ENCODE data around the gene NFATC2IP.

NFATC2IP gene

DNA sequence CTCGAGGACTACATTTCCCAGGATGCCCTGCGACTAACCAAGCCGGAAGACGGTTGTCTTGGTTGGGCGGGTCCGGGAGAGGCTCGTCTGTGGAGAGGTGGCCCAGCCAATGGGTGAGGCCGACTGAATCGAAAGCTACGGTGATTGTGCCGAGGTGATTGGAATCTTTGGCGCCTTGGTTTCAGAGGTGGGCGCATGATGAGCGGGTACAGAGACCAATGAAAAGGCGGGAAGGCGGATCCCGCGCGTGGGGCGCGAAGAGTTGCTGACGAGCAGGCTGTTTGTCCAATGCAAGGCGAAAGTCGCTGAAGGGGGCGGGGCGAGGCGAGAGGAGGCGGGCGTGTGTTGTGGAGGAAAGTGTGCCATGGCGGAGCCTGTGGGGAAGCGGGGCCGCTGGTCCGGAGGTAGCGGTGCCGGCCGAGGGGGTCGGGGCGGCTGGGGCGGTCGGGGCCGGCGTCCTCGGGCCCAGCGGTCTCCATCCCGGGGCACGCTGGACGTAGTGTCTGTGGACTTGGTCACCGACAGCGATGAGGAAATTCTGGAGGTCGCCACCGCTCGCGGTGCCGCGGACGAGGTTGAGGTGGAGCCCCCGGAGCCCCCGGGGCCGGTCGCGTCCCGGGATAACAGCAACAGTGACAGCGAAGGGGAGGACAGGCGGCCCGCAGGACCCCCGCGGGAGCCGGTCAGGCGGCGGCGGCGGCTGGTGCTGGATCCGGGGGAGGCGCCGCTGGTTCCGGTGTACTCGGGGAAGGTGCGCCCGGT is at the start of gene NFATC2IP:
Gene NFATC2IP (plus strand): TSS at position 290 of the 762 bp plus-strand sequence. CDS start 75 bp downstream, at position 365.
- Histone ChIP-seq H3K36me3 (replicated peaks) (peaks cover 43% of the 10 kb centered on the region), H3K9me3 (no peaks in the 10 kb centered on the region), H3K4me1 (peaks cover 10% of the 10 kb centered on the region), H3K4me3 (peak within 1 kb of the TSS; percentile 85), H3K27me3 (ENCODE audit: low read depth) (no peaks in the 10 kb centered on the region)
- in situ Hi-C loops (cut with MboI; ENCODE audit: low sequenced_read_pairs): no loop called here
- peak; percentile 99 for DNase-seq (ENCODE audit: low spot score in 2 of 2)

- Histone ChIP-seq H3K4me1 (no peaks in the 10 kb centered on the region), H3K4me3 (no peak overlapping the region), H3K36me3 (replicated peaks) (no peaks in the 10 kb centered on the region), H3K27me3 (ENCODE audit: low read depth) (no peaks in the 10 kb centered on the region), H3K9me3 (no peaks in the 10 kb centered on the region)
- in situ Hi-C loops (cut with MboI; ENCODE audit: low sequenced_read_pairs): no loop called here
- no peak for DNase-seq (ENCODE audit: low spot score in 2 of 2)
Measured at GRCh38 chr16:28901862-28902261, 48.9 kb upstream of the NFATC2IP start.

- Histone ChIP-seq H3K9me3 (no peaks in the 10 kb centered on the region), H3K4me1 (no peaks in the 10 kb centered on the region), H3K36me3 (replicated peaks) (no peaks in the 10 kb centered on the region), H3K4me3 (no peak overlapping the region), H3K27me3 (ENCODE audit: low read depth) (no peaks in the 10 kb centered on the region)
- DNase-seq (ENCODE audit: low spot score in 2 of 2): no peak
- in situ Hi-C loops (cut with MboI; ENCODE audit: low sequenced_read_pairs): no loop called here
Measured at GRCh38 chr16:28902909-28903308, 47.8 kb upstream of the NFATC2IP start.

GRCh38 chr16:28903344-28904042 is 47.2 kb upstream of the NFATC2IP start:
- in situ Hi-C loops (cut with MboI; ENCODE audit: low sequenced_read_pairs): no loop called here
- no peak for DNase-seq (ENCODE audit: low spot score in 2 of 2)
- Histone ChIP-seq H3K36me3 (replicated peaks) (no peaks in the 10 kb centered on the region), H3K9me3 (no peaks in the 10 kb centered on the region), H3K27me3 (ENCODE audit: low read depth) (no peaks in the 10 kb centered on the region), H3K4me1 (no peaks in the 10 kb centered on the region), H3K4me3 (no peak overlapping the region)

GRCh38 chr16:28904363-28904762 is 46.4 kb upstream of the NFATC2IP start:
- Histone ChIP-seq H3K4me3 (no peak overlapping the region), H3K36me3 (replicated peaks) (no peaks in the 10 kb centered on the region), H3K4me1 (no peaks in the 10 kb centered on the region), H3K27me3 (ENCODE audit: low read depth) (no peaks in the 10 kb centered on the region), H3K9me3 (no peaks in the 10 kb centered on the region)
- DNase-seq (ENCODE audit: low spot score in 2 of 2): no peak
- in situ Hi-C loops (cut with MboI; ENCODE audit: low sequenced_read_pairs): no loop called here

DNA sequence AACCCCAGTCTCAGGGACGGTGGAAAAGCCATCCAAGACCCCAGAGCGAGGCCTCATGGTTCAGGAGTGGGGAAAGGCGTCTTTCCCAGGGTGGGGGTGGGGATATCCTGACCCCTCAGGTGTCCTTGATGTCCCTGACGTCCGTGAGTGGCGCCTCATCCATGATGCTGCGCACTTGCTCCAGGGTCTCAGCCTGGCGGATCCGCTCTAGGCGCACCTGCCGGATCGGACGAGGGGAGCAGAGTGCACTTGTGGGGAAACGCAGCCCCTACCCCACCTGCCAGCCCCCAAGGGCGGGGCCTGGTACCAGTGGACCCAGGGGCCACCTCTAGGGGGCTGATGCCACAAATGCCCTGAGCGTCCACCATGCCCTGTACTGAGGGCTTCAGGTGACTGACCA is 45.9 kb upstream of the NFATC2IP start:
- Histone ChIP-seq H3K9me3 (no peaks in the 10 kb centered on the region), H3K27me3 (ENCODE audit: low read depth) (no peaks in the 10 kb centered on the region), H3K36me3 (replicated peaks) (no peaks in the 10 kb centered on the region), H3K4me1 (no peaks in the 10 kb centered on the region), H3K4me3 (no peak overlapping the region)
- DNase-seq (ENCODE audit: low spot score in 2 of 2): no peak
- in situ Hi-C loops (cut with MboI; ENCODE audit: low sequenced_read_pairs): no loop called here

DNA sequence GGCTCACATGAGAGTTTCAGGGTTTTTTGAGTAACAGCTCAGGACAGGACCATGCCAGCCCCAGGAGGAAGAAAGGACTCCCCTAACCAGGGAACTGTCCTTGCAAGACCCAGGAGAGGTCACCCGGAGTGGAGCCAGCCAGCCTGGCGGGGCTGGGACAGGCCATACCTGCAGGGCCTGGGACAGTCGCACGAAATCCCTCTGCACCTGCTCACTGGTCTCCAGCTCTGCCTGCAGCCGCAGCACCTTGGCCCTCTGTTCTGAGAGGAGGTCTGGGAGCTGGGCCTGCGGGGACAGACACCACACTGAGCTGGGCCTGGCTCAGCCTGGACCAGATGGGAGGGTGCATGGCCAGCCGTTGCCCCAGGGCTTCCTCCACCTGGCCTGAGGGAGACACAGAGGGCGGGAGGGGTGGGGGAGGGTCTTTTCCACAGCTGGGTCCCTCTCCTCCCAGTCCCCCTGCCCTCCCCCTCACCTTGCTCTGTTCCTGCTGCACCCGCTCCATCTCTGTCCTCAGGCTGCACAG is 45.4 kb upstream of the NFATC2IP start:
- DNase-seq (ENCODE audit: low spot score in 2 of 2): no peak
- Histone ChIP-seq H3K27me3 (ENCODE audit: low read depth) (no peaks in the 10 kb centered on the region), H3K9me3 (no peaks in the 10 kb centered on the region), H3K4me3 (no peak overlapping the region), H3K4me1 (no peaks in the 10 kb centered on the region), H3K36me3 (replicated peaks) (no peaks in the 10 kb centered on the region)
- in situ Hi-C loops (cut with MboI; ENCODE audit: low sequenced_read_pairs): no loop called here

DNA sequence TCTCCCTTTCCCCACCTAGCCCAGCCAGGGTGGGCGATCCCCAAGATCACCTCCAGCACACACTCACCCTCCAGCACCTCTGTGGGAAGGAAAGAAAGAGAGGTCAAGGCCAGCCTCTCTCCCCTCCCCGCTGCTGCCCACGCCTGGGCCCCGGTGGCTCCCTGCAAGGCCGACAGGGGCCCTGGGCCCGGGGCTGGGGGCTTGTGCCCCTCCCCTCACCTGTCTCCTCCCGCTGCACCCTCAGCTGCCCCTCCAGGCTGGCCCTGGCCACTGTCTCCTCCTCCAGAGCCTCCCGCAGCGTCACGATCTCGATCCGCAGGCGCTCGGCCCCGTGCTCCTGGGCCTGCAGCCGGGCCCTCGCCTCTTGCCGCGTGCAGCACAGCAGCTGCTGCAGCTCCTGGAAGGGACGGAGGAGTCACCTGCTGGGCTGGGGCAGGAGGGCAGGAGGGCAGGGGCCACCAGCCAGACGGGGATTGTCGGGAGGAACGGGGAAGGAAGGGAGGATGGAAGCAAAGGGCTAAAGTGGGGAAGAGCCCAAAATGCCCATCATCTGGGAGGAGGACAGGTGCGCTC is 44.9 kb upstream of the NFATC2IP start:
- no peak for DNase-seq (ENCODE audit: low spot score in 2 of 2)
- no peaks in the 10 kb centered on the region for H3K27me3 ChIP-seq (ENCODE audit: low read depth)
- H3K4me1 ChIP-seq: no peaks in the 10 kb centered on the region
- no peaks in the 10 kb centered on the region for H3K9me3 ChIP-seq
- no peak overlapping the region for H3K4me3 ChIP-seq
- in situ Hi-C loops (cut with MboI; ENCODE audit: low sequenced_read_pairs): no loop called here
- H3K36me3 ChIP-seq (replicated peaks): no peaks in the 10 kb centered on the region

- Histone ChIP-seq H3K4me3 (no peak overlapping the region), H3K9me3 (no peaks in the 10 kb centered on the region), H3K27me3 (ENCODE audit: low read depth) (no peaks in the 10 kb centered on the region), H3K4me1 (no peaks in the 10 kb centered on the region), H3K36me3 (replicated peaks) (no peaks in the 10 kb centered on the region)
- in situ Hi-C loops (cut with MboI; ENCODE audit: low sequenced_read_pairs): no loop called here
- DNase-seq (ENCODE audit: low spot score in 2 of 2): peak in 1 of 2 experiments; percentile 24
Measured at GRCh38 chr16:28910086-28911031, 40.4 kb upstream of the NFATC2IP start.

DNA sequence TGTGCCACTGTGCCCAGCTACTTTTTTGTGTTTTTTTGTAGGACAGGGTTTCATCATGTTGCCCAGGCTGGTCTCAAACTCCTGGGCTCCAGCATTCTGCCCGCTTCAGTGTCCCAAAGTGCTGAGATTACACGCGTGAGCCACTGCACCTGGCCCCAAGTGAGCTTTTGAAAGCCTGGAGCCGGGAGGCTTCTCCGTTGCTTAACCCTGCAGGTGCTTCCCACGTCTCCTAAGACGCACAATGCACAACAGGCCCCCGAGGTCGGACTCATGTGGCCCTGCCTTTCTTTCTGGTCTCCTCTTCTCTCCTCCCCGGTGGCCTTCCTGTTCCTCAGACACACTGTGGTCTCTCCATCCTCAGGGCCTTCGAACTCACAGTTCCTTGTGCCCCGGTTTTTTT is 38.2 kb upstream of the NFATC2IP start:
- no peaks in the 10 kb centered on the region for H3K9me3 ChIP-seq
- H3K4me3 ChIP-seq: no peak overlapping the region
- in situ Hi-C loops (cut with MboI; ENCODE audit: low sequenced_read_pairs): no loop called here
- no peaks in the 10 kb centered on the region for H3K4me1 ChIP-seq
- no peak for DNase-seq (ENCODE audit: low spot score in 2 of 2)
- no peaks in the 10 kb centered on the region for H3K27me3 ChIP-seq (ENCODE audit: low read depth)
- H3K36me3 ChIP-seq (replicated peaks): no peaks in the 10 kb centered on the region

DNA sequence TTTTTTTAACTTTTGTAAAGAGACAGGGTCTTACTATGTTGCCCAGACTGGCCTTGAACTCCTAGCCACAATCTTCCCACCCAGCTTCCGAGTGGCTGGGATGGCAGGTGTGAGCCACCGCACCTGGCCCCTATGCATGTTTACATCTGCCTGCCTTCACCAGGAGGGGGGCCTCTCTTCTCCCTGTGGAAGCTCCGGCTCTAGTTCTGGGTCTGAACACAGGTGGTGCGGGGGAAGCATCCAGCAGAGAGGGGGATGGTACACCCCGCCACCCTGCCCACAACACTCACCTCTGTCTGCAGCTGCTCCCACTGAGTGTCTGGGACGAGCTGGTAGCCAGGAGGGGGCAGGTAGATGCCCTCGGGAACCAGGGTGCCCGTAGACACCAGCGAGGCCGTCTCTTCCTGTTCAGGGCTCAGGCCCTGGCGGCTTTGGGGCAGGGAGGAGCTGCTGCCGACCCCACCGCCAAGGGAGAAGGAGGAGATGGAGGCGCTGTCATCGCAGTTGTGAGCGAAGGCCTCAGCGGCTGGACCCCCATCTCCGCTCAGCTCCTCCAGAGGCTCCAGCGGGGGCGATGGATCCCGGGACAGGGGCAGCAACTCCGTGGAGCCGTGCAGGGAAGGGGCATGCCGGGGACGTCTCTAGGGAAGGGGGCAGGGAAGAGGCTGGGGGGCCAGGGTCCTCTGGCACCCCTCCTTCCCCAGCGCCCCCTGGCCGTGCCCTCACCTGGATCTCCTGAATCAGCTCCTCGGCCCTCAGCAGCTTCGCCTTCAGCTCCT is 36.6 kb upstream of the NFATC2IP start:
- Histone ChIP-seq H3K4me3 (no peak overlapping the region), H3K27me3 (ENCODE audit: low read depth) (no peaks in the 10 kb centered on the region), H3K9me3 (no peaks in the 10 kb centered on the region), H3K4me1 (no peaks in the 10 kb centered on the region), H3K36me3 (replicated peaks) (no peaks in the 10 kb centered on the region)
- DNase-seq (ENCODE audit: low spot score in 2 of 2): no peak
- in situ Hi-C loops (cut with MboI; ENCODE audit: low sequenced_read_pairs): no loop called here

DNA sequence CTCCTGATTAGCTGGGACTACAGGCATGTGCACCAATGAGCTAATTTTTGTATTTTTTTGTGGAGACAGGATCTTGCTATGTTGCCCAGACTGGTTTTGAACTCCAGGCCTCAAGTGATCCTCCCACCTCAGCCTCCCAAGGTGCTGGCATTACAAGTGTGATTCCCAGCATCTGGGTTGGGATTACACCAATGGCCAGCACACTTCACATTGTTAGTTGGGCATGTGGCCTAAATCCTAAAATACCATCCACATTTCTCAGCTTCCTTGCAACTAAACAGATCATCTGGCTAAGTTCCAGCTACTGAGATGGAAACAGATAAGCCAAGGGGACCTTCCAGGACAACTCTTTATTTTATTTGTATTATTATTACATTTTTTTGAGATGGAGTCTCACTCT is 35.6 kb upstream of the NFATC2IP start:
- no peaks in the 10 kb centered on the region for H3K9me3 ChIP-seq
- in situ Hi-C loops (cut with MboI; ENCODE audit: low sequenced_read_pairs): no loop called here
- H3K27me3 ChIP-seq (ENCODE audit: low read depth): no peaks in the 10 kb centered on the region
- no peak for DNase-seq (ENCODE audit: low spot score in 2 of 2)
- no peak overlapping the region for H3K4me3 ChIP-seq
- H3K36me3 ChIP-seq (replicated peaks): no peaks in the 10 kb centered on the region
- no peaks in the 10 kb centered on the region for H3K4me1 ChIP-seq

DNA sequence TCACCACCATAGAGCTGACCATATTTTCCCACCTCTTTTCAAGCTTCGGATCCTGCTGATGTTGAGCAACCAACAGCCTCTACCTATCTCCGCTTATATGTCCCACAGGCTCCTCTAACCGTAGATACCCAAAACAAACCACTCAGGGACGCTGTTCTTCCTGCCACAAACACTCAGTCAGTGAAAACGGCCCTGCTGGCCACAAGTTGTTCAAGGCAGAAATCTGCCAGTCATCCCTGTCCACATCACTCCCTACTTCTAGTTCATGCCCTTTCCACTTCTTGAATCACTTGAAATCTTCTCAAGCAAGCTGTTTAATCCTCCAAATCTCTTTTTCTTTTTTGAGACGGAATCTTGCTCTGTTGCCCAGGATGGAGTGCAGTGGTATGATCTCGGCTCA is 33.6 kb upstream of the NFATC2IP start:
- Histone ChIP-seq H3K36me3 (replicated peaks) (no peaks in the 10 kb centered on the region), H3K9me3 (no peaks in the 10 kb centered on the region), H3K4me3 (no peak overlapping the region), H3K4me1 (no peaks in the 10 kb centered on the region), H3K27me3 (ENCODE audit: low read depth) (no peaks in the 10 kb centered on the region)
- no peak for DNase-seq (ENCODE audit: low spot score in 2 of 2)
- in situ Hi-C loops (cut with MboI; ENCODE audit: low sequenced_read_pairs): no loop called here
